ENCODE data around the gene SH3PXD2B.

The SH3PXD2B gene

GRCh38 chr5:172403817-172404216, 50.5 kb downstream of the SH3PXD2B start:
- TF ChIP-seq USF1 (IDR thresholded peaks at IDR 0.05) = no peak
- TF ChIP-seq CEBPB (IDR thresholded peaks at IDR 0.05) = no peak
- no peak for TF ChIP-seq RAD21 (IDR thresholded peaks at IDR 0.05; ENCODE audit: low read depth)
- no peak for TF ChIP-seq NFIC (IDR thresholded peaks at IDR 0.05)
- TF ChIP-seq TCF12 (IDR thresholded peaks at IDR 0.05; ENCODE audit: low read depth) = no peak
- TF ChIP-seq ZBTB7A (IDR thresholded peaks at IDR 0.05; ENCODE audit: low read depth) = no peak
- no peak for TF ChIP-seq TEAD4 (IDR thresholded peaks at IDR 0.05)
- no peak for TF ChIP-seq CREB1 (IDR thresholded peaks at IDR 0.05; ENCODE audit: low read depth)
- no peak for TF ChIP-seq FOXM1 (IDR thresholded peaks at IDR 0.05; ENCODE audit: borderline replicate concordance, low read depth)

- TF ChIP-seq EGR1 (IDR thresholded peaks at IDR 0.05) (no peak), MAX (IDR thresholded peaks at IDR 0.05) (no peak), TAF1 (IDR thresholded peaks at IDR 0.05; ENCODE audit: low read depth) (no peak), RAD21 (IDR thresholded peaks at IDR 0.05; ENCODE audit: low read depth) (no peak), CREB1 (IDR thresholded peaks at IDR 0.05; ENCODE audit: low read depth) (no peak), ZBTB7A (IDR thresholded peaks at IDR 0.05; ENCODE audit: low read depth) (no peak), USF1 (IDR thresholded peaks at IDR 0.05) (no peak), CEBPB (IDR thresholded peaks at IDR 0.05) (no peak), YY1 (IDR thresholded peaks at IDR 0.05; ENCODE audit: low read depth) (no peak), NFIC (IDR thresholded peaks at IDR 0.05) (no peak), FOXM1 (IDR thresholded peaks at IDR 0.05; ENCODE audit: borderline replicate concordance, low read depth) (no peak), EP300 (IDR thresholded peaks at IDR 0.05; ENCODE audit: borderline replicate concordance) (no peak), TCF12 (IDR thresholded peaks at IDR 0.05; ENCODE audit: low read depth) (no peak), REST (IDR thresholded peaks at IDR 0.05; ENCODE audit: low read depth) (no peak), TEAD4 (IDR thresholded peaks at IDR 0.05) (no peak)
Measured at GRCh38 chr5:172403189-172403796, 51.0 kb downstream of the SH3PXD2B start.

GRCh38 chr5:172402531-172403188, 51.7 kb downstream of the SH3PXD2B start:
- no peak for TF ChIP-seq MAX (IDR thresholded peaks at IDR 0.05)
- no peak for TF ChIP-seq EP300 (IDR thresholded peaks at IDR 0.05; ENCODE audit: borderline replicate concordance)
- TF ChIP-seq NFIC (IDR thresholded peaks at IDR 0.05) = no peak
- no peak for TF ChIP-seq CEBPB (IDR thresholded peaks at IDR 0.05)
- no peak for TF ChIP-seq TCF12 (IDR thresholded peaks at IDR 0.05; ENCODE audit: low read depth)
- TF ChIP-seq CREB1 (IDR thresholded peaks at IDR 0.05; ENCODE audit: low read depth) = no peak
- no peak for TF ChIP-seq FOXM1 (IDR thresholded peaks at IDR 0.05; ENCODE audit: borderline replicate concordance, low read depth)

- TF ChIP-seq TCF12 (IDR thresholded peaks at IDR 0.05; ENCODE audit: low read depth) (no peak), REST (IDR thresholded peaks at IDR 0.05; ENCODE audit: low read depth) (no peak), EP300 (IDR thresholded peaks at IDR 0.05; ENCODE audit: borderline replicate concordance) (no peak), ZBTB7A (IDR thresholded peaks at IDR 0.05; ENCODE audit: low read depth) (no peak), CEBPB (IDR thresholded peaks at IDR 0.05) (no peak), FOXM1 (IDR thresholded peaks at IDR 0.05; ENCODE audit: borderline replicate concordance, low read depth) (no peak)
Measured at GRCh38 chr5:172399826-172400225, 54.5 kb downstream of the SH3PXD2B start.

GRCh38 chr5:172399336-172399735, 55.0 kb downstream of the SH3PXD2B start:
- TF ChIP-seq ZBTB7A (IDR thresholded peaks at IDR 0.05; ENCODE audit: low read depth) = no peak
- no peak for TF ChIP-seq MAX (IDR thresholded peaks at IDR 0.05)
- TF ChIP-seq EP300 (IDR thresholded peaks at IDR 0.05; ENCODE audit: borderline replicate concordance) = no peak
- TF ChIP-seq CREB1 (IDR thresholded peaks at IDR 0.05; ENCODE audit: low read depth) = no peak
- no peak for TF ChIP-seq REST (IDR thresholded peaks at IDR 0.05; ENCODE audit: low read depth)
- no peak for TF ChIP-seq TCF12 (IDR thresholded peaks at IDR 0.05; ENCODE audit: low read depth)
- no peak for TF ChIP-seq EGR1 (IDR thresholded peaks at IDR 0.05)
- no peak for TF ChIP-seq NFIC (IDR thresholded peaks at IDR 0.05)
- TF ChIP-seq RAD21 (IDR thresholded peaks at IDR 0.05; ENCODE audit: low read depth) = no peak
- TF ChIP-seq TAF1 (IDR thresholded peaks at IDR 0.05; ENCODE audit: low read depth) = no peak
- TF ChIP-seq USF1 (IDR thresholded peaks at IDR 0.05) = no peak
- TF ChIP-seq FOXM1 (IDR thresholded peaks at IDR 0.05; ENCODE audit: borderline replicate concordance, low read depth) = no peak
- no peak for TF ChIP-seq YY1 (IDR thresholded peaks at IDR 0.05; ENCODE audit: low read depth)
- no peak for TF ChIP-seq CEBPB (IDR thresholded peaks at IDR 0.05)
- TF ChIP-seq TEAD4 (IDR thresholded peaks at IDR 0.05) = no peak
